ENCODE data around the gene TPRN.

The TPRN gene

DNA sequence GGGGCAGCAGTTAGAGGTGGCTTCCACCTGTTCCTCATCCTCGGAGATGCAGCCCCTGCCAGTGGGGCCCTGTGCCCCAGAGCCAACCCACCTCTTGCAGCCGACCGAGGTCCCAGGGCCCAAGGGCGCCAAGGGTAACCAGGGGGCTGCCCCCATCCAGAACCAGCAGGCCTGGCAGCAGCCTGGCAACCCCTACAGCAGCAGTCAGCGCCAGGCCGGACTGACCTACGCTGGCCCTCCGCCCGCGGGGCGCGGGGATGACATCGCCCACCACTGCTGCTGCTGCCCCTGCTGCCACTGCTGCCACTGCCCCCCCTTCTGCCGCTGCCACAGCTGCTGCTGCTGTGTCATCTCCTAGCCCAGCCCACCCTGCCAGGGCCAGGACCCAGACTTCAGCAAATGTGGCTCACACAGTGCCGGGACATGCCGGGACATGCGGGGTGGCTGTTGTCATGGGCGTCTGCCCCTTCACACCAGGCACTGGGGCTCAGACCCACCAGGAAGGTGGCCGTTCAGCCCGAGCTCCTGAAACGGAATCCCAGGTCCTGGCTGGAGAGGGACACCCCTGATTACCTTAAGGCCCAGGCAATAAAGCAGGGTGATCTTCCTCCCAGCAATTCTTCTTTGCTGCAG is 25.3 kb upstream of the TPRN start:
- no peak for DNase-seq (ENCODE audit: low read depth in 2 of 2)

DNA sequence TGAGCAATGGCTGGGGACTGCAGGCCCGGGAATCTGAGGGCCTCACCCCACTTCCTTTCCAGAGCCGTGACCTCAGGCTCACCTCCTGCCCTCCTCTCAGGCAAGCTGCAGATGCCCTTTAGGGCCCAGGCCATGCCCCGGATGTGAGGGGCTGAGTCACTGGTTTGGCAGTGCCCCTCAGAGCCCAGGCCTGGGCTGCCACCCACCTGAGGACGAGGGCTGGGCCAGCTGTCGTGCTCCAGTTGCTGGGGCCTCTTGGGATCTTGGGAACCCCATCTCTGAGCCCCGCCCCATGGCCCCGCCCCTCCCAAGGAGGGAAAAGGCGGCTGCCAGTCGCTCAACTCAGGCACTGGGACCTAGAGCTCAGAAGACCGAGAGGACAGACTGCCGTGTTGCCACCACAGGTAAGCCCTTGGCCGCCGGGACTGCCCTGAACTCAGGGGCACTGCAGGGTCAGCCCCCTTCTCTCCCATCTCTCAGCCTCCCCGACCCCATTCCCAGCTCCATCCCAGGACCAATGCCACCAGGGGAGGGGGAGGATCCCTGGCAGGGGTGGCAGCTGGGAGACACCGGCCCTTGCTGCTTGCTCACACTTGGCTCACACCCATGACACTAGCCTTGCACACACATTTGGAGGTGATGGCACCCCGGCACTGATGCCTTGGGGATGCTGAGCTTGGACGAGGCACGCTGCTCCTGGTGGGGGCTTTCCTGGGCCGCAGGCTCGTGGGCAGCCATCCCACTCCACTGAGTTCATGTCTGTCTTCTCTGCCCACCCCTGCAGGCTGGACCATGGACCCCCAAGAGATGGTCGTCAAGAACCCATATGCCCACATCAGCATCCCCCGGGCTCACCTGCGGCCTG is 24.5 kb upstream of the TPRN start, which contains the start of gene CYSRT1:
Gene CYSRT1, plus strand, starts transcription at position 345 of the 865 bp plus-strand sequence. Its CDS starts 448 bp downstream, at position 793.
- no peak for DNase-seq (ENCODE audit: low read depth in 2 of 2)

DNA sequence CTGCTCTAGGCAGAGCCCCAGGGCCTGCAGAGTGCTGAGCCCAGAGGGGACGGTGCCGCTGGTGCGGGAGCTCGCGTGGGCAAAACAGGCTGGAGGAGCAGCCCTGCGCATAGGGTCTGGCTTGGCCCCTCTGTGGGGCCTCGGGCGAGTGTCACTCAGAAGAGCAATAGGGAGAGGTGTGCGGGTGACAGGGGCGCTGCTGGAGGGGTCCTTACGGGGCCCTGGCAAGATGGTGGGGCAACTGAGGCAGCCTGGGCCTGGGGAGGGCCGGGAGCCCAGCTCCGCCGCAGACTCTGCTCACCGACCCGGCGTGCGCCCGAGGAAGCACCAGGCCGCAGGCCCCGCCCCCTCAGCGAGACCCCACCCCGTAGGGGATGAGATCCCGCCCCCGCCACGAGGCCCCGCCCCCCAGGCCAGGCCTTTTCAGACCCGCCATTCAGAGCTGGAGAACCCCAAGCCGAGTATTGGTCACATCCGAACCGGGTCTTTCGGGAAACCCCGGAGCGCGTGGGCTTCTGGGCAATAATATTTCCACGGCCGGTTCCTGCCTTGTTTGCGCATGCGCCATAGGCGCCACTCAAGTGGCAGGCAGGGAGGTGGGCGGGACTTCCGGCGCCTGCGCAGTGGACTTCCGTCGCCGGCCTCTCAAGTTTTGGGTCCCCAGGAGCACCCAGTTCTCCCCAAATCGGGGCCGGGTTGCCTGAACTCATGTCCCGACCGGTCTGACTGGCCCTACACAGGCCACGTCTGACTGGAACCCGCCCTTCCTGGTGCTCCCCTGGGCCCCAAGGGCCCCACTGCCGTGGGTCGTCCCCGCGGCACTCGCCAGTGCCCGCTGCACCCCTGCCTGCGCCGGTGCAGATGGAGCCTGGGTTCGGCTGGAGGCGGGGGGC is 22.8 kb upstream of the TPRN start:
- DNase-seq (ENCODE audit: low read depth in 2 of 2), result peak; percentile 93 to 97

DNA sequence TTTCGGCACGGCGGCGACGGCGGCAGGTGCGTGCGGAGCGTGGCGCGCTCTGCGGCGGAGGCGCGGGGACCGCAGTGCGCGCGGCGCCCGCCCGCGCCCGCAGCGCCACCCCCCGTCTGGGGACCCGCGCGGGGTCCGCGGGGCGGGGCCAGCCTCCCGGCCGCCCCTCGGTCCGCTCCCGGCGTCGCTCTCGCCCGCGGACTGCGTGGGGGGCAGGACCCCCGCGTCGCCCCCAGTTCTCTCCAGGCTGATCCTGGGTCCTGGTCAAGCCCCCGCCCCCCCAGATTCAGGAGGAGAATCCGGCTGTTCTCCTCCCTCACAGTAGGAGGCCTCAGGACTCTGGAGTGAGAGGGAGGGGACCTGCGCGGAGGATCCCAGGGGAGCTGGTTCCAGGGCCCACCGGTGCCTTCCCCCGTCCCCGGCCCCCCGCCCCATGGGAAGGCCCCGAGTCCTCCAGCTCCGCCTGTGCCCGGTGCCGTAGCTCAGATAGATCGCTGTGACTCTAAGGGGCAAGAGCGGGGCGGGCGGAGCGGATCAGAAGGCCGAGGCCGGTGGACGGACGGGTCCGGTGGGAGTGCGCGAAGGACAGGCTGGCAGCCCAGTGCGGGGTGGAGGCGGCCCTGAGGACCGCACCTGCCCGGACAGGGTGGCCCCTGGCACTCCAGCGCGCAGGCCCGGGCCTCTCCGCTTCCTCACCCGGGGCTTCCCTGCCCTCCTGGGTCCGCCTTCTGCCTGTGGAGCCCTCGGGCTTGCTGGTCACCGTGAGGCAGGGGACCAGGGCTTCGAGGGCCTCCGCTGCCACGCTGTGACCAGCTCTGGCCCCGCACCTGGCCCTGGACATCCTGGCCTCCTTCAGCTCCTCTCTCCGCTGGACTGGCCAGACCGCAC is 21.9 kb upstream of the TPRN start, which contains the start of gene RNF208:
Gene RNF208, minus strand, starts transcription at position 51 of the 888 bp plus-strand sequence. CDS start 1,028 bp downstream, outside the sequence.
- no peak for DNase-seq (ENCODE audit: low read depth in 2 of 2)

DNA sequence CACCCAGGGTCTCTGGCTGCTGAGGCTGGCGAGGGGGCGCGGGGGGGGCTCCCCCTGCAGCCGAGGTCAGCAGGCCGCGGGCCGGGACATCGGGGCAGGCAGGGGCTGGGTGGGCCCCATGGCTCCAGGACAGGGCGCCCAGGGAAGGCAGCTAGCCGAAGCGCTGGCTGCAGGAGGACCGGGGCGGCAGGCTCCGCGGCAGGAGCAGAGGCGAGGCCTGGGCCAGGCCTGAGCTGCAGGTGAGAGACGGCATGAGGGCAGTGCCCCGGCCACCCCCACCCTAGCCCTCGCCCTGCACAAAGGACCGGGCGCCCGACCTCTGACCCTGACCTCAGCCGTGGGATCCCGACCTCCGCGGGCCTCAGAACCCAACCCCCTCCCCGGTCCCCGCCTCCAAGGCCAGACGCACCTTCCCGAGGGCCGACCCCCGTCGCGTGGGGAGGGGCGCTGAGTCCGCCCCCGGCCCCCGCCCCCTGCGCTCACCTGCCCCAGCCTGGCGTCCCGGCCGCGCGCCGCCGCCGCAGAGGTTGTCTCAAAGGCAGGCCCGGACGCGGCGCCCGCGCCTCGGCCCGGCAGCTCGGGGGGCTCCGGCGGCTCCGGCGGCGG is 21.1 kb upstream of the TPRN start:
- no peak for DNase-seq (ENCODE audit: low read depth in 2 of 2)

DNA sequence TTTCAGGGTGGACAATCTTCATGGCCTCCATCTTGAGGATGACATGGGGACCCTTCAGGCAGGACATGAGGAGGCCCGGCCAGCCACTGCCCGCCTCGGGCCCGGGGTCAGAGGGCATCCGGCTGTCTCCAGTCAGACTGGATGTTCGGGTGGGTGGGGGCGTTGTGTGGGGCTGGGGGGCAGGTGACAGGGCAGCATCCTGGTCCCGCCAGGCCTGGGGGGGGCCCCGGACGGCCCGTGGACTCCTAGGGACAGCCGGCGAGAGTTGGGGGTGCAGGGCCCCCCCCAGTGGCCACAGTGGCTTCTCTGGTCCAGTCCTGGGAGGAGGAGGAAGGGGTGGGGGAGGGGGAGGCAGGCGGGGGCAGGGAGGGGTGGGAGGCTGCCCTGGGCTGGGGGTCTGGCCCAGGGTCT is 20.6 kb upstream of the TPRN start:
- no peak for DNase-seq (ENCODE audit: low read depth in 2 of 2)

DNA sequence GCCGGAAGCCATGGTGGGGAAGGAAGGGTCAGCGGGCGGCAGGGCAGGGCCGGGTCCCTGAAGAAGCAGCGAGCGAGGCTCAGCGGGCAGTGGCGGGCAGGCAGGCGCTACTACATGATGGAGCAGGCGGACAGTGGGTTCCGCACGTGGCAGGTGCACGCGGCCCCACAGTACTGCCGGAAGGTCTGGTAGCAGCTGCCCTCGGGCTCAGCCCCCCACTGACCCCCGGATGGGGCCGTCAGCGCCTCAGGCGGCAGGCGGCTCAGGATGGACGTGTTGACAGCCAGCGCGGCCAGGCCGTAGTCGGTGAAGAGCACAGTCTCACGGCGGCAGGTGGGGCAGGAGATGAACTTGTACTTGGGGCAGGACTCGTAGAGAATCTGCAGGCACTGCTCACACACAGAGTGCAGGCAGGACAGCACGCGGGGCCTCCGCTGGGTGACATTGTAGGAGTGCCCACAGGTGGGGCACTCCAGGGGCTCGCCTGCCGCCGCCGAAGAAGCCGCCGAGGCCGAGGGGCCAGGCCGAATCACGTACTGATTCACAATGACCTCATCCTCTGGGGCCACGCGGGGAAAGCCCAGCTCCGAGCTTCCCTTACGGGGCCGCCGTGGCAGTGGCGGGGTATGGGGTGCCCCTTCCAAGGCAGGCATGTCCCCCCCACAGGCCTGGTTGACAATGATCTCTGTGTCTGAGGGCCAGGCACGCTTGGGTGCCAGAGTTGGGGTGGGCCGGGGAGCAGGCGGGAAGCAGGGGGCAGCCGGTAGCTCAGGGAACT is 20.0 kb upstream of the TPRN start:
- no peak for DNase-seq (ENCODE audit: low read depth in 2 of 2)

DNA sequence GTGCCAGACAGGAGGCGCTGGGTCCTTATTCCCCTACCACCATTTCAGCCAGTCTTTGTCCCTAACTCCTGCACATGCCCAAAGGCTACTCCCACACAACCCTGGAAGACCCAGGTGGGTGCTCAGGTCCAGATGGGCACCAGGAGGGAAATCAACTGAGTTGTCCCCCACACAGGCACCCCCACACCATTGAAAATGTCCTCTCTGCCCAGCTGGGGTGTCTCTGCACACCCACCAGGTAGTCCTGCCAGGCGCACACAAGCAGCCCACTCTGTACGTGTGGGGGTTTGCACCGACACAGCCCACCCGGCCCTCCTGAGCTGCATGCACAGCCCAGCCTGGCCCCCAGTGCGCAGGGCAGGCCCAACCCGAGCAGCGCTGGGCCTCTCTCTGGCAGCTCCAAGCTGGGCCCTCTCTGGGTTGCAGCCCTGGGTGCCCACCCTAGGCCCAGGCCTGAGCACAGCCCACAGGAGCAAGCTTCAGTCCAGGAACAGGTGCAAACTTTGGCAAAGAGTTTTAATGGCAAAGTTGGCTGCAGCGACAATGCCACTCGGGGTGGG is 19.3 kb upstream of the TPRN start:
- DNase-seq (ENCODE audit: low read depth in 2 of 2), result no peak

DNA sequence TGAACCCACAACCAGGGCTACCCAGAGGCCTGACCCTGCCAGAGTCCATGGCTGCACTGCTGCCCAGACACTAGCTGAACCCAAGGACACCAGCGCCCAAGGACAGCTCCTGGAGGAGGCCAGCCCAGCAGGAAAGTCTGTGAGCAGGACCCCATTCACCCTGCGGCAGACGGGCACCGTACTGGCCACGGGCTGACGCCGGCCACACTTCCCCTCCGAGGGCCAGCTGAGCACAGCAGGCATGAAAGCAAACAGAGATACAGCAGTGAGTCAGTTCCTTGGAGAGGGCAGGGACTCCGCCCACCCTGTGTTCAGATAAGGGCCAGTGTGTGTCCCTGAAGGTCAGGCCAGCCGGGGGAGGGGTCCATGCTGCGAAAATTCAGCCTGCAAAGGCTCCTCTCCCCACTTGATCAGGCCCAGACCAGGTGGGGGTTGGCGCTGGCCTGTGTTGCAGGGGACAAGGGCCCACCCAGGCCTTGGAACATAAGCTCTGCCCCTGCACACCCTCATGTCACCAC is 18.3 kb upstream of the TPRN start:
- DNase-seq (ENCODE audit: low read depth in 2 of 2), result no peak

DNA sequence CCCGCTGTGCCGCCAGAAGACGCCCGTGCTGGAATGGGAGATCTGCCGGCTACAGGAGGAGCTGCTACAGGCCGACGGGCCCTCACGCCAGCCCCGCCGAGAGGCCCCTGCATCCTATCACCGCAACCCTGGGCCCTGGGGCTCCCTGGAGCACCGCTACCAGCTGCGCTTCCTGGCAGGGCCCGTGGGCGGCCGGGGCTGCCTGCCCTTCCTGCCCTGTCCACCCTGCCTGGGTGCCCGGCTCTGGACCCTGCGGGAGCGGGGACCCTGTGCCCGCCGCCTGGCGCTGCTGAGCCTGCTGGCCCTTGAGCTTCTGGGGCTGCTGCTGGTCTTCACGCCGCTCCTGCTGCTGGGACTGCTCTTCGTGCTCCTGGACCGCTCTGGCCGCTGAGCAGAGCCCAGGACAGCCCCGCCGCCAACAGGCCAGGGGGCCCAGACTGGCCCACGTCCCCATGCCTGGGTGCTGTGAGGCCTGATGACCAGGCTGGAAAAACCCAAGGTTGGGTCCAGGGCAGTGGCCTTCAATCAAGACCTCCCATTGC is 17.7 kb upstream of the TPRN start:
- no peak for DNase-seq (ENCODE audit: low read depth in 2 of 2)

DNA sequence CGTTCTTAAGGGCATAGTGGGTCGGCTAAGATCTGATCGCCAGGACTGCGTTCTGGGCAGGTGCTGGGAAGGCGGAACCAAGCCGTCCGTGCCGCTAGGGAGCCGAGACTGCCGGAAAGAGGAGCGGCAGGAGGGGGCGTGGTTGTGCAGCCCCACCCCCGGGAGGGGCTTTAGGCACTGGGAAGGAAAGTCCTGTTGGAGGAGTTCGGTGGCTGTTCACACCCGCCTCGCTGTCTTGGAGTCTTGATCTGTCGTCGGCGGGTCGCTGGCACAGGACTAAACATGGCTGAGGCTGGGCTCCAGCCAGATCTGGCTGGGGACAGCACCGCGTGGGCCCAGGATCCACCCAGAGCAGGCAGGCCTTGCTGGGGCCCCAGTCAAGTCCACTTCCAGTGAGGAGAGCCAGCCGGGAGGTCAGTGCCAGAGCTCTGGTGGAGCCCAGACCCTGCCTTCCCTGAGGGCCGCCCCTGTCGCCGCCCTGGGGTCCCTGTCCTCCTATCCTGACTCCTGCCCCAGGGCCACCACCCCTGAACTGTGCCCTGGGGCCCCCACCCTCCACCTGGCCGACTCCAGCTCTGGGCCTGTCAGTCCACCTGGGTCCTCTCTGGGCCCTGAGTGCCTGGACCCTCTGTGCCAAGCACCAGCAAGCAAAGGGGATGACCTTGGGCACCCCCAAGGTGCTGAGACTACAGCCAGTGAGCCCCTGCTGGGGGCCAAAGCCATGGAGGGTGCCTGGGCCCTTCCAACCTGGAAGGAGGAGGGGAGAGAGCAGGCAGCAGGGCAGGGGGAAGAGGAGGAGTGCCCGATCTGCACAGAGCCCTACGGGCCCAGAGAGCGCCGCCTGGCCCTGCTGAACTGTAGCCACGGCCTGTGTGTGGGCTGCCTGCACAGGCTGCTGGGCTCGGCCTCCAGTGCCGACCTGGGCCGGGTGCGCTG is 17.0 kb upstream of the TPRN start:
- DNase-seq (ENCODE audit: low read depth in 2 of 2), result no peak

DNA sequence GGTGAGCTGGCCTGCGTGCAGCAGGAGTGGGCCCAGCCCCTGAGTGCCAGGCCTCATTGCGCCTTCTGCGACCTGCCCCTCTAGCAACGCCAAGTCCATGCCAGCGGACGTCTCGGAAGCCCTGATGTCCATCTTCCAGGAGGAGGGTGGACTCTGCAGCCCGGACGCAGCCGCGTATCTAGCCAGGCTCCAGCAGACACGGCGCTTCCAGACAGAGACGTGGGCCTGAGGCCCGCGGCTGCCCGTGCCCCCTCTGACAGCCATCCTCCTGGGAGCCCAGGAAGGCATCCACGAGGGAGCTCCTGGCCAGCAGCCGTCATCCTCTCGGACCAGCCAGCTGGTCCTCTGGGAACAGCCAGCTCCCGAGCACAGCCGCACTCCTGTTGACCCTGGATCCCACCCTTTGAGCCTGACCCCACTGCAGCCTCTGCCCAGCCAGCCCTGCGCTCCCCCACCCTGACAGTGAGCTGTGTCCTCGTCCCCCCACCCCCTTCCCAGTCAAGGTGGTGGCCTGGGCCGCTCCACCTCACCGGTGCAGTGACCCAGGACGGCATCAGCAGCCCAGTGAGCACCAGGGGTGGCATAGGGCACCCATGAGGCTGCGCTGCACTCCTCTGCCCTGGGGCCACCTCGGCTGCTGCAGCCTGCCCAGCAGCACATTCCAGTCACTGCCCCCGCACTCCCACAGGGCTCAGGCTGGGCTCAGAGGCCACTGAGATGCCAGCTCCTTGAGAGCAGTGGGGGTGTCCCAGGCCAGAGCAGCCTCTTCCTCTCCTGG is 15.8 kb upstream of the TPRN start:
- no peak for DNase-seq (ENCODE audit: low read depth in 2 of 2)

DNA sequence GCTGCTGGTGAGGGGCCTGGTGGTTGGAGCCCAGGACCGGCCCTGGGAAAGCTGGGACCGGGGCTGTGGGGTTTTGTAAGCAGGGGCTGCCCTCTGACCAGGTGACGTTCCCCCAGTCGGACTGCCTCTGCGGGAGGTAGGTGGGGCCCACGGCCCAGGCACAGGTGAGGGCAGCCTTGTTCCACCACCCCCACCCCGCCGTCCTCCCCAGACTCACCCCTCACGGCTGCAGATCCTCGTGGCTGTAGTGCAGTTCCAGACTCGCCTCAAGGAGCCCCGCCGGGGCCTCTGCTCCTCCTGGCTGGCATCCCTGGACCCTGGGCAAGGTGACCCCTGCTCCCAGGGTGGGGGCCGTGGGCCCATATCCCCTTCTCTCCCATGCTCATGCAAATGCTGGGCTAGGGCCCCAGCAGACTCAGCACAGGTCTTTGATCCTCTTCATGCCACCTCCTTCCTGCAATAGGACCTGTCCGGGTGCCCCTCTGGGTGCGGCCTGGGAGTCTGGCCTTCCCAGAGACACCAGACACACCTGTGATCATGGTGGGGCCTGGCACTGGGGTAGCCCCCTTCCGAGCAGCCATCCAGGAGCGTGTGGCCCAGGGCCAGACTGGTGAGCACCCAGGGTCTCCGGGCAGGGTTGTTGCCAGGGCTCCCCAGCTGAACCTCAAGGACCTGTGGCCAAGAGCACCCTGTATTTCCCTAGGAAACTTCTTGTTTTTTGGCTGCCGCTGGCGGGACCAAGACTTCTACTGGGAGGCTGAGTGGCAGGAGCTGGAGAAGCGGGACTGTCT is 14.8 kb upstream of the TPRN start:
- DNase-seq (ENCODE audit: low read depth in 2 of 2), result no peak

DNA sequence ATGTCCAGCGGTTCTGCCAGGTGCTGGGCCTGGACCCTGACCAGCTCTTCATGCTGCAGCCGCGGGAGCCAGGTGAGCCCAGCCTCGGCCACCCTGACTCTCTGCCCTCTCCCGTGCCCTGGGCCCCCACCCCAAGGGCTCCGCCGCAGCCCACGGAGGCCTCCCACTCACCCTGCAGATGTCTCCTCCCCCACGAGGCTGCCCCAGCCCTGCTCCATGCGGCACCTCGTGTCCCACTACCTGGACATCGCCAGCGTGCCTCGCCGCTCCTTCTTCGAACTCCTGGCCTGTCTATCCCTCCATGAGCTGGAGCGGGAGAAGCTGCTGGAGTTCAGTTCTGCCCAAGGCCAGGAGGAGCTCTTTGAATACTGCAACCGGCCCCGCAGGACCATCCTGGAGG is 14.1 kb upstream of the TPRN start:
- DNase-seq (ENCODE audit: low read depth in 2 of 2), result no peak

DNA sequence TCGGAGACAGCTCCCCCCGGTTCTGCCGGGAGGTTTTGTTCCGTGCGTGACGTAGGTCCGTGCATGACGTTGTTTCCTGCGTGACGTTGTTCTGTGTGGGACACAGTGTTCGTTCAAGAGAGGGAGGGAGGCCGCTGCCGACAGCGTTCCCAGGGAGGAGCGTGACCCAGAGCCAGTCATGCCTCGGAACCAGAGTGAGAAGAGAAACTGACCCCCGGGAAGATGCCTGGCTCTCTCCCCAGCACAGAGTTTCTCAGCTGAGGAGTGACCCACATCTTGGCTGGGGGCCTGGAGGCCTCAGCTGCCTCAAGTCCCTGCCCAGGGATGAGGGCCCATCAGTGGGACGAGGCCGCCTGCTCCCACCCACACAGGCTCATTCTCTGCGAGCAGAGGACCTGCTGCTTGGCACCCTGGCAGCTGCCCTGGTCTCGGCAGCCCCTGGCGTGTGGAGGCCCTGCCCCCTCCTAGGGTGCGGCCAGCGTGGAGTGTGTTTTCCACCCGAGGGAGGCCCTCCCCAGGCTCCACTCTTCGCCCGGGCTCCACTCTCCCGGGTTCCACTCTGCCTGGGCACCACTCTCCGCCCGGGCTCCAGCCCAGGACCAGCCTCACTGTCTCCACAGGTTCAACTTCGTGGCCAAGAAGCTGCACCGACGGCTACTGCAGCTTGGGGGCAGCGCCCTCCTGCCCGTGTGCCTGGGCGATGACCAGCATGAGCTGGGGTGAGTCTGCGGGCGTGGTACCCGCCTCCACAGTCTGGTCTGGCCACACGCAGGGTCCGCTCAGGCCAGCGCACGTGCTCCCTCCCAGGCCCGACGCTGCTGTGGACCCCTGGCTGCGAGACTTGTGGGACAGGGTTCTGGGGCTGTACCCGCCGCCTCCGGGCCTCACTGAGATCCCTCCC is 12.9 kb upstream of the TPRN start:
- no peak for DNase-seq (ENCODE audit: low read depth in 2 of 2)
